H1 (cell line): ENCODE results near the gene FIBIN. TPM values are rescaled to one million over a fixed set of nuclear protein-coding genes. Genes with fewer than 3 reads are reported as not detected.

Source experiments
- CTCF ChIA-PET: fragments of 300-600 bp; sonication (Branson Sonifier 250); formaldehyde crosslinking; loops from one replicate; lab custom pipeline; 2021; ENCODE audit not compliant: partially characterized antibody; lab: Charles Lee
- POLR2A ChIA-PET: fragments of 300-600 bp; sonication (Branson Sonifier 250); formaldehyde crosslinking; loops from one replicate; lab custom pipeline; 2021; ENCODE audit warnings: inconsistent platforms; ENCODE audit not compliant: partially characterized antibody; lab: Charles Lee
- DNase-seq, 2 experiments: peaks; one replicate each; pipeline versions ENCODE4 v3.0.0 to v3.0.0-alpha.2; 2010 to 2022; ENCODE audit warnings: low spot score in 2 of 2, low read depth in 1 of 2, mixed read lengths in 1 of 2
- FAIRE-seq: peaks from 2 replicates; lab custom pipeline; 2011; peaks lifted over from hg19 to GRCh38; lab: Jason Lieb, UNC
- H2AFZ ChIP-seq: 2 replicates; pipeline ENCODE4 v1.8.1; 2012; ENCODE audit warnings: low read length, inconsistent platforms
- H2AK5ac ChIP-seq: 2 replicates; pipeline ENCODE4 v1.6.1; 2013; ENCODE audit warnings: low read depth, low read length
- H2BK120ac ChIP-seq: replicated peaks from 2 replicates; pipeline ENCODE3; 2013; ENCODE audit warnings: low read depth, low read length, inconsistent platforms
- H2BK12ac ChIP-seq: 2 replicates; pipeline ENCODE4 v1.6.1; 2013; ENCODE audit warnings: low read depth, low read length
- H2BK15ac ChIP-seq: 2 replicates; pipeline ENCODE4 v1.6.1; 2013; ENCODE audit warnings: low read length
- H2BK20ac ChIP-seq: 2 replicates; pipeline ENCODE4 v1.6.1; 2013; ENCODE audit warnings: low read length
- H2BK5ac ChIP-seq: 2 replicates; pipeline ENCODE4 v1.6.1; 2013; ENCODE audit warnings: low read depth, low read length
- H3K14ac ChIP-seq: 2 replicates; pipeline ENCODE4 v1.6.1; 2013; ENCODE audit warnings: inconsistent platforms; ENCODE audit not compliant: insufficient read length
- H3K18ac ChIP-seq: 2 replicates; pipeline ENCODE4 v1.6.1; 2013; ENCODE audit warnings: low read length; ENCODE audit errors: extremely low read depth
- H3K23ac ChIP-seq: 2 replicates; pipeline ENCODE4 v1.6.1; 2013; ENCODE audit warnings: inconsistent platforms; ENCODE audit not compliant: insufficient read length
- H3K23me2 ChIP-seq: 2 replicates; pipeline ENCODE4 v1.6.1; 2013; ENCODE audit warnings: low read depth, low read length
- H3K27ac ChIP-seq: 2 replicates; pipeline ENCODE4 v1.6.1; 2011; ENCODE audit warnings: low read depth, low read length, inconsistent platforms
- H3K27me3 ChIP-seq, 4 experiments: replicated peaks in 1 of 4; 1 replicate in 1 of 4; 2 replicates in 3 of 4; pipeline versions ENCODE4 v1.6.1 to v1.8.1; 2011 to 2013; ENCODE audit warnings: low read length in 3 of 4, mild to moderate bottlenecking in 3 of 4, inconsistent platforms in 2 of 4, mixed read lengths in 2 of 4, moderate library complexity in 1 of 4; ENCODE audit not compliant: control insufficient read depth in 3 of 4, insufficient read depth in 3 of 4; ENCODE audit errors: extremely low read depth in 1 of 4
- H3K36me3 ChIP-seq, 4 experiments: 2 replicates each; pipeline versions ENCODE4 v1.6.1 to v1.8.1; 2011 to 2013; ENCODE audit warnings: mild to moderate bottlenecking in 4 of 4, low read length in 3 of 4, moderate library complexity in 2 of 4, control low read depth in 1 of 4, inconsistent platforms in 1 of 4; ENCODE audit not compliant: insufficient read depth in 4 of 4, control insufficient read depth in 2 of 4
- H3K4ac ChIP-seq: replicated peaks from 2 replicates; pipeline ENCODE3; 2013; ENCODE audit warnings: low read length, low read depth, mixed read lengths, inconsistent platforms; ENCODE audit not compliant: insufficient read length
- H3K4me1 ChIP-seq, 4 experiments: replicated peaks in 1 of 4; 1 replicate in 1 of 4; 2 replicates in 3 of 4; pipeline versions ENCODE4 v1.6.1 to v1.8.1; 2011 to 2013; ENCODE audit warnings: low read length in 3 of 4, inconsistent platforms in 2 of 4, mixed read lengths in 1 of 4; ENCODE audit not compliant: insufficient read depth in 4 of 4, control insufficient read depth in 3 of 4
- H3K4me2 ChIP-seq, 2 experiments: 2 replicates each; pipeline versions ENCODE4 v1.6.1 to v1.8.1; 2011 to 2013; ENCODE audit warnings: low read depth in 2 of 2, low read length in 2 of 2, control low read depth in 1 of 2, inconsistent platforms in 1 of 2, mild to moderate bottlenecking in 1 of 2; ENCODE audit not compliant: insufficient read depth in 1 of 2
- H3K4me3 ChIP-seq, 4 experiments: fragments of 200-600, 300-600 bp in 1 of 4; sonication (generic), shearing (Covaris generic), sonication (Bioruptor Twin) in 1 of 4; 2 replicates each; pipeline versions ENCODE4 v1.5.1 to v1.8.1; 2011 to 2016; ENCODE audit warnings: low read length in 4 of 4, low read depth in 3 of 4, control low read depth in 2 of 4, inconsistent platforms in 2 of 4, mild to moderate bottlenecking in 2 of 4, mixed read lengths in 1 of 4, moderate library complexity in 1 of 4; ENCODE audit not compliant: insufficient read depth in 2 of 4; ENCODE audit errors: extremely low read depth in 1 of 4
- H3K56ac ChIP-seq: replicated peaks from 2 replicates; pipeline ENCODE3; 2013; ENCODE audit warnings: low read depth, mild to moderate bottlenecking, mixed read lengths, low read length, inconsistent platforms; ENCODE audit not compliant: insufficient read length
- H3K79me1 ChIP-seq: 2 replicates; pipeline ENCODE4 v1.6.1; 2013; ENCODE audit warnings: low read depth, low read length, control low read depth
- H3K79me2 ChIP-seq, 2 experiments: 2 replicates each; pipeline versions ENCODE4 v1.6.1 to v1.8.1; 2012 to 2013; ENCODE audit warnings: low read length in 2 of 2, mild to moderate bottlenecking in 2 of 2, inconsistent platforms in 1 of 2; ENCODE audit not compliant: insufficient read depth in 2 of 2, control insufficient read depth in 1 of 2
- H3K9ac ChIP-seq, 4 experiments: replicated peaks in 1 of 4; 1 replicate in 1 of 4; 2 replicates in 3 of 4; pipeline versions ENCODE4 v1.6.1 to v1.8.1; 2011 to 2013; ENCODE audit warnings: low read depth in 3 of 4, low read length in 3 of 4, control low read depth in 2 of 4, mild to moderate bottlenecking in 2 of 4, moderate library complexity in 2 of 4, inconsistent platforms in 1 of 4; ENCODE audit errors: extremely low read depth in 1 of 4
- H3K9me3 ChIP-seq, 2 experiments: 2 replicates each; pipeline versions ENCODE4 v1.6.1 to v1.8.1; 2012 to 2013; ENCODE audit warnings: mild to moderate bottlenecking in 2 of 2, moderate library complexity in 2 of 2, control low read depth in 1 of 2, inconsistent platforms in 1 of 2, low read depth in 1 of 2, low read length in 1 of 2, mixed read lengths in 1 of 2; ENCODE audit not compliant: insufficient read depth in 2 of 2
- H4K20me1 ChIP-seq, 2 experiments: replicated peaks in 1 of 2; 2 replicates each; pipeline versions ENCODE3 to v1.8.1; 2011 to 2013; ENCODE audit warnings: inconsistent platforms in 2 of 2, low read length in 2 of 2, mild to moderate bottlenecking in 1 of 2; ENCODE audit not compliant: insufficient read depth in 2 of 2, control insufficient read depth in 1 of 2
- H4K5ac ChIP-seq: 2 replicates; pipeline ENCODE4 v1.6.1; 2013; ENCODE audit warnings: low read length, low read depth, mixed read lengths, inconsistent platforms; ENCODE audit not compliant: insufficient read length
- H4K8ac ChIP-seq: 2 replicates; pipeline ENCODE4 v1.8.0; 2013; ENCODE audit warnings: mild to moderate bottlenecking, moderate library complexity, low read length, inconsistent platforms; ENCODE audit not compliant: insufficient read depth; ENCODE audit errors: extremely low read depth
- H4K91ac ChIP-seq: replicated peaks from 2 replicates; pipeline ENCODE3; 2013; ENCODE audit warnings: low read length, mixed read lengths, inconsistent platforms; ENCODE audit not compliant: insufficient read length
- SAP30 ChIP-seq: fragments of 300-600 bp; sonication (generic); IDR thresholded peaks from 2 replicates; pipeline ENCODE4 v1.7.1; 2012; ENCODE audit warnings: low read length, moderate library complexity, mild to moderate bottlenecking, inconsistent platforms; ENCODE audit not compliant: insufficient read depth, insufficient replicate concordance
- SIX5 ChIP-seq: IDR thresholded peaks from 2 replicates; pipeline ENCODE4 v1.6.1; 2011; ENCODE audit warnings: mild to moderate bottlenecking, low read depth, low read length
- SP1 ChIP-seq: IDR thresholded peaks from 2 replicates; pipeline ENCODE4 v1.6.1; 2011; ENCODE audit warnings: low read depth, low read length
- SRF ChIP-seq: IDR thresholded peaks from 2 replicates; pipeline ENCODE4 v1.6.1; 2011; ENCODE audit warnings: mild to moderate bottlenecking, low read depth, low read length, moderate library complexity
- WGBS, 2 experiments: shearing (Covaris generic) in 1 of 2; methylation state at CpG; one replicate each; pipeline versions ENCODE4 v1.1.6 to v1.1.7; 2013 to 2015; ENCODE audit warnings: low lambda C conversion rate in 2 of 2, mixed read lengths in 2 of 2, inconsistent platforms in 1 of 2, low coverage in 1 of 2, missing lambda C conversion rate in 1 of 2; ENCODE audit not compliant: insufficient replicate concordance in 2 of 2, insufficient coverage in 1 of 2, insufficient read length in 1 of 2; ENCODE audit errors: extremely low coverage in 1 of 2, missing lambda C conversion rate in 1 of 2; 5-methylcytosine and 5-hydroxymethylcytosine counted together
- polyA plus RNA-seq, 7 experiments: library from polyadenylated mRNA; depleted of rRNA in 3 of 7; stranded (reverse) in 5 of 7; unstranded in 2 of 7; fragments of >200 nt in 5 of 7; fragments of 200-250 nt in 2 of 7; gene quantifications; 1 replicate in 5 of 7; 2 replicates in 1 of 7; 4 replicates in 1 of 7; pipeline versions ENCODE4 v1.2.1 to v1.2.3, GENCODE V29; 2011 to 2013; ENCODE audit warnings: missing spikeins in 2 of 7, mixed read lengths in 2 of 7
- total RNA-seq: library from RNA; stranded (reverse); fragmentation: NEBNext Ultra II Directional; extraction: Animal tissue kit (Norgen Biotek cat#: 25700); gene quantifications from 2 replicates; pipeline ENCODE4 v1.2.1, GENCODE V29; 2021

Gene FIBIN
- total and polyA plus RNA-seq, 2 of the 8 experiments (the other 6 are each of a cell fraction or from before 2014, with no cell fraction given) = 0.38 to 0.45 TPM

GRCh38 chr11:26947904-26948639 is 45.8 kb upstream of the FIBIN start:
- no peak overlapping the region for H3K23ac ChIP-seq
- ChIA-PET POLR2A (interaction anchor here (0.6 kb wide), 1 partner anchor 136 kb away, joined by 4 read pairs; no protein-coding TSS in a partner anchor), CTCF (interaction anchor here (0.6 to 1.3 kb wide), 2 partner anchors 72 to 110 kb away, joined by 3 read pairs; no protein-coding TSS in a partner anchor)
- no peaks in the 10 kb centered on the region for H3K9me3 ChIP-seq
- H3K14ac ChIP-seq = no peak overlapping the region
- no peak overlapping the region for H2BK12ac ChIP-seq
- no peak overlapping the region for H3K27ac ChIP-seq
- no peaks in the 10 kb centered on the region for H3K23me2 ChIP-seq
- TF ChIP-seq SRF = no peak
- TF ChIP-seq SP1 = no peak
- no peak for TF ChIP-seq SAP30
- no peak for TF ChIP-seq SIX5
- H4K5ac ChIP-seq = no peak overlapping the region
- no peak overlapping the region for H2BK20ac ChIP-seq
- H3K36me3 ChIP-seq = no peaks in the 10 kb centered on the region
- H4K8ac ChIP-seq = no peak overlapping the region
- H4K20me1 ChIP-seq = no peaks in the 10 kb centered on the region
- H3K56ac ChIP-seq = no peak overlapping the region
- H3K9ac ChIP-seq = no peak overlapping the region
- no peak overlapping the region for H2AK5ac ChIP-seq
- H3K4me1 ChIP-seq = peaks cover 0 to 4% (median under 1%) of the 10 kb centered on the region in 4 experiments; a peak in 3 of 7 replicates
- no peaks in the 10 kb centered on the region for H3K79me2 ChIP-seq
- FAIRE-seq (no peak), DNase-seq (no peak)
- H3K4me2 ChIP-seq = no peak overlapping the region
- H3K79me1 ChIP-seq = no peaks in the 10 kb centered on the region
- no peak overlapping the region for H3K18ac ChIP-seq
- WGBS, 2 experiments = 87 to 100% methylated on average over 1 to 3 of the region's 3 CpGs
- no peak overlapping the region for H4K91ac ChIP-seq
- H2AFZ ChIP-seq = no peak overlapping the region
- no peak overlapping the region for H2BK120ac ChIP-seq
- H3K27me3 ChIP-seq = no peaks in the 10 kb centered on the region
- no peak overlapping the region for H2BK15ac ChIP-seq
- H3K4me3 ChIP-seq = no peak overlapping the region
- no peak overlapping the region for H3K4ac ChIP-seq
- H2BK5ac ChIP-seq = no peak overlapping the region
